ENCODE measurements around the gene FXYD6. TPM values are rescaled to one million over a fixed set of nuclear protein-coding genes. Genes with fewer than 3 reads are reported as not detected.
A peak's percentile ranks its signal among the peaks of the same experiment; 100 is the strongest.

FXYD6 gene
- total and polyA plus RNA-seq, 9 of the 15 experiments (the other 6 are each of a cell fraction or from before 2014, with no cell fraction given) = 0.07 to 0.35 TPM; not detected in 7

DNA sequence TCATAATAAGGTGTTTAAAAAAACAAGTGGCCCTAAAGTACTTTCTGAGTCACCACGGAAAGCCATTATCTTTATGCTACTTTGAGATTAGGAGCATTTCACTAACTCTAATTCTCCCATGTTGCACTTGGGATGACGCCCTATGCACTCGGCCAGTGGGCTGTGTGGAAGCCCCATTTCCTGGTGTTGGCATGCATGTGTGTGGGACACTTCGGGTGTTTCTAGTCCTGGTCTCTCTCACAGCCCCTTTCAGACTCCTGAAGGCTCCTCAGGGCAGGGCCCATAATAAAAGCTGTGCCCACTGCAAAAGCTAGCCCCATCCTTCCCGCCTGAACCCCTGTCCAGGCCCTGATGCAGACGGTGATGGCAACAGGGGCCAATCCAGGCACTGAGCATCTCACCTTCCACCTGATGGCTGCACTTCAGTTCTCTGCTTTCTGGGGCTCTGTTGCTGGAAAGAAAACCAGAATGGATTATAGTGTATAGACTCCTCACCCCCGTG is 37.0 kb downstream of the FXYD6 start:
- ChIA-PET POLR2A (no interaction called here), CTCF (ENCODE audit: low intra/inter-chr PET ratio) (no interaction called here)
- Histone ChIP-seq H2AFZ (ENCODE audit: low read depth, low read length) (no peak overlapping the region), H4K20me1 (replicated peaks; ENCODE audit: control insufficient read depth, insufficient read depth, low read length) (peaks cover 10% of the 10 kb centered on the region; the same call in 1 of the 2 replicates), H3K9ac (ENCODE audit: insufficient read depth in 1 of 2, low read depth in 2 of 2, low read length in 2 of 2) (no peak overlapping the region), H3K27me3 (ENCODE audit: control insufficient read depth in 2 of 2, insufficient read depth in 2 of 2, low read length in 2 of 2) (peaks cover 31 to 79% of the 10 kb centered on the region in 2 experiments; a peak in 4 of 5 replicates), H3K36me3 (ENCODE audit: control insufficient read depth, insufficient read depth, low read length) (no peaks in the 10 kb centered on the region), H3K27ac (ENCODE audit: extremely low read depth, low read depth, low read length) (no peak overlapping the region), H3K79me2 (ENCODE audit: control insufficient read depth, insufficient read depth, low read length) (no peaks in the 10 kb centered on the region), H3K9me3 (replicated peaks; ENCODE audit: control insufficient read depth, insufficient read depth, low read depth, low read length) (no peaks in the 10 kb centered on the region), H3K4me1 (replicated peaks in 1 of 2; ENCODE audit: control insufficient read depth in 2 of 2, insufficient read depth in 2 of 2, low read length in 2 of 2) (no peaks in the 10 kb centered on the region; a peak in 1 of 5 replicates), H3K4me2 (ENCODE audit: insufficient read depth, low read length) (no peak overlapping the region), H3K4me3 (no peak overlapping the region), H3K9me1 (ENCODE audit: control insufficient read depth, insufficient read depth, low read length) (peaks cover 3% of the 10 kb centered on the region)
- in situ Hi-C loops (cut with MboI) (no loop called here), intact Hi-C loops (cut with micrococcal nuclease) (no loop called here)
- FAIRE-seq = no peak
- no peak for DNase-seq (ENCODE audit: extremely low read depth in 1 of 4, low spot score in 3 of 4)
- BruUV-seq (replicated peaks) = no TSS peak
- ATAC-seq = no peak
- WGBS (ENCODE audit: insufficient coverage, low coverage, missing lambda C conversion rate) = 4% methylated on average over 7 of the region's 7 CpGs
- TF ChIP-seq HNRNPK (IDR thresholded peaks at IDR 0.05; ENCODE audit: low read depth, low read length, poor library complexity, severe bottlenecking) (no peak), ZBTB17 (CRISPR knock-in tag; IDR thresholded peaks at IDR 0.05) (no peak), U2AF1 (optimal IDR thresholded peaks at IDR 0.05; ENCODE audit: low read depth, low read length) (no peak), ZNF280A (IDR thresholded peaks at IDR 0.05; ENCODE audit: low read depth, partially characterized antibody) (no peak), NEUROD1 (IDR thresholded peaks at IDR 0.05; ENCODE audit: borderline replicate concordance, low read depth, low read length, partially characterized antibody) (no peak), ETS1 (conservative IDR thresholded peaks at IDR 0.05; ENCODE audit: control insufficient read depth, low read depth, low read length) (no peak), JUND (IDR thresholded peaks at IDR 0.05; ENCODE audit: borderline replicate concordance, low read depth, low read length) (peak; percentile 48; the same call in 1 of the 2 replicates), JUND (tag; IDR thresholded peaks at IDR 0.05; ENCODE audit: borderline replicate concordance, low read depth, low read length) (peak; percentile 41; the same call in 1 of the 3 replicates), CREB3L1 (IDR thresholded peaks at IDR 0.05; ENCODE audit: borderline replicate concordance, low read depth) (no peak), JUN (IDR thresholded peaks at IDR 0.05; ENCODE audit: borderline replicate concordance, low read depth, low read length) (peak; percentile 29; the same call in 1 of the 2 replicates), JUN (CRISPR knock-in tag; IDR thresholded peaks at IDR 0.05; ENCODE audit: borderline replicate concordance) (no peak), POLR2B (IDR thresholded peaks at IDR 0.05; ENCODE audit: low read depth, partially characterized antibody) (no peak)
- TF ChIP-seq, protein P1, sequence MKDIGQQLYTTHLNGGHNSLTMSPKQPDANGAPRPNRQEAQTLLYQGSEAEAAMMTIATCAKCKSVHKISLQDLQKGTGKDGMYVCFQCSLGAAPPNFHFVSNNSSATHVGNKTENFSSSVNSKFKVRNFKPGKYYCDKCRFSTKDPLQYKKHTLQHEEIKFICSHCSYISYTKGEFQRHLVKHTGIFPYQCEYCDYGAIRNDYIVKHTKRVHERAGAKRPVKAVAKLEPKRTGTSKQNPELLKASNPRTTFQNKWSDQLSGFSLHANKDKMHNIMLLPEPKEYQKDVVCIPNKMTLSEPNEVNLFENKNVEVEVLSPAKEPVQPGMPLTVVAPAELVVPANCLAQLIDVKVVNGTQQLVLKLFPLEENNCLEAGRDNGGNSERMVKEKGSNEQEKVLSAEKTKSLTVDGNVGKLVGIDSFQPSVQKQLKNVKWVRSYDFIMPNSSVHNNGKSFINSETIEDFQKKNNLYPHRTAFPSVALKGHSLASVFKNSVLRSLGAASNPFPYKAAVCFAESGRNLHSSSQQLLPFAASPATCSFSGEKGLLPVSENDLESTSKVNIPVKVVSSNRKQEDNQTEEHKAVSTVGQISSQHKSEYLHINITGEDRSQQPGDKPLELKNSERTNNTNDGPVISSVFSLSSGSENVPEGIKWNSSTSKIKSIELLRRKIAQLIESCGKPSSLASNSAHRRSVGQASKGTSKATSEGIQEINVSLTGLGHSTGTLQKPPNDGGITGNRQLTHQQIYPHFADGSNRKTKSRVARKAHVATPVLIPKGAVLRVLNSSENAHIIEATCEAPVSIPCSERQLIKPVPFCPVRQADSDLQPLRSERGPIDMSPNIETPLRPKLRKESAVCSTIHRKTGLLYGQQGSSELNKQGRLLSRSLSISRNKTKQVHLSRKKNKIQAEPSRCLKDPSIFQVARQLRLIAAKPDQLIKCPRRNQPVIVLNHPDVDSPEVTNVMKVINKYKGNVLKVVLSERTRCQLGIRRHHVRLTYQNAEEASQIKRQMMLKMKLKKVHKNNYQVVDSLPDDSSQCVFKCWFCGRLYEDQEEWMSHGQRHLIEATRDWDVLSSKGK (CRISPR knock-in tag; IDR thresholded peaks at IDR 0.05) = no peak

Data from K562 (cell line).